GM19397 (cell line): ENCODE results near the gene RFNG.

ENCODE experiments used
- ATAC-seq: cut with Tn5 transposase; IDR thresholded peaks from one replicate; pipeline ENCODE4 v1.9.1; 2021; ENCODE audit warnings: mild to moderate bottlenecking, moderate library complexity; ENCODE audit not compliant: unreplicated experiment

The RFNG gene

DNA sequence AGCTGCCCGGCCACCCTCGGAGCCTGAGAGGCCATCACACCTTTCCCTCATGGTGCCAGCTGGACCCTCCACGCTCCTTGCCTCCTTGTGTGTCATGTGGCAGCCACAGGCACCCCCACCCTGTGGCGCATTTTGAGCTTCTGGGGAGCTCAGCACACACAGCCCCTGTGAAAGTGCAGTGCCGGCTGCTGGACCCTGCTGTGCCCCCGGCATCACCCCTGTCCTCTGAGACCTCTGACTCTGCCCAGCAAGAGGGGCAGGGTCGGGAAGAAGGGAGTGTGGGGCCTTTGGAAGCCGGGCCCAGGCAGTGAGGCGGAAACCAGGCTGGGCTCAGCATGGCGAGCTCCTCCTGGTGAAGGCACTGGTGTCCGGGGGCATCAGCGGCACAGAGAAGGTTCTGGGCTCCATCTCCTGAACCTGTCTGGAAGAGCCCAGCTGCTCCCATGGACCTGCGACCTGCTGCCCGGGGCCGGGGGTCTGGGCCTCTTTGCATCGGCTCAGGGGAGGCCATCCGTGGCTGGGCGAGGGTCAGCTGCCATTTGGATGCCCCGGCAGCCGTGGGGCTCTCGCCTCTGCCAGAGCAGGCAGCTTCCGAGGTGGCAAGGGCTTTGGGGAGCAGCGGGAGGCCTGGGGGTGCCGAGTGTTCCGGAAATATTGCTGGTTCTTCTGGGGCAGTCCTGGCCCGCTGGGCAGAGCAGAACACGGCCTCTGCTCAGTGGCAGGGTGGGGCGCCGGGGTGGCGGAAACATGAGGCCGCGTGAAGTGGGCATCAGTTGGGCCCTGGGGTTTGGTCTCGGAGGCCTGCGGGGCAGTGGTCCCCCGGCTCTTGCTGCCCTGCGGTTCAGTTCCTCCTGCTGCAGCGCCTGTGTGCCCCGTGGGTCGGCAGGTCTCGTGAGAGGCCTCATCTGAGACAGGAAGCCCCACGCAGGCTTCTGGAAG is 46.8 kb downstream of the RFNG start:
- no peak for ATAC-seq

DNA sequence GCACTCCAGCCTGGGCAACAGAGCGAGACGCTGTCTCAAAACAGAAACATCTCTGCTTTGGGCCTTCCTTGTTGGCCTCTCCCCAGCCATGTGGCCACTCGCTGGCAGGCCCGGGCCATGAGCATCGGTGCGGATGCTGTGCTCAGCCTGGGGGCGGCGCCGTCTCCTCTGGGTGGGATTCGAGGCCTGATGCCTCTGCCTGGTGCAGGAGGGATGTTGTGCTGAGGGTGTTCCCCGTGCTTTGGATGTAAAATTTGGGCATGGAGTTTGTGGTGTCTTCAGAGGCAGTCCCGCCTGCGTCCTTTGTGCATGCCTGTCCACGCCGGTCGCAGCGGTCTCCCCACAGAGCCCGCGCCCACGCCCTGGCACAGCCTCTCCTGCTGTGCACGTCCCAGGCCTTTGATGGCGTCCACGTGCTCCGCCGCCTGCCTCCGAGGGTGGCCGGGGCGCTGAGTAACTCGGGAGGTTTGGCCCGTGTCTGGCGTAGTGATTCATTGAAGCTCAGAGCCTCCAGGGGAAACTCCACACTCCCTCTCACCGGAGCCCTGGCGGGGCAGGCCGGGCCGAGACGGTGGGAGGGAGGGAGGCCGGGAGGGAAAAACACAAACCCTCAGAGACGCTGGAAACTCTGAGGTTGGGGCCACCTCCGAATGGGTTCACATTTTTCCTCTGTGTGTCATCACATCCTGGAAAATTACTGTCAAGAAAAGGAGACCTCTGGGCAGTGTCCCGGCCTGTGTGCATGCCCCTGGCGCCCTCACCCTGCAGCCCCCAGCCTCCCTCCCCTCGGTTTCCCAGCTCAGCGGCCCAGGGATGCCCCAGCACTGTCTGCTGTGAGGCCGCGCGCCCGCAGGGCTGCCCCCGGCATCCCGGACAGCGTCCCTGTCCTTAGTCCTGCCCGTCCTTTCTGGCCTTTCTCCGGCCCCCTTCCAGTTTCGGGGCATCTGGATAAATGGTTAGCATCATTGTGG is 47.9 kb downstream of the RFNG start:
- ATAC-seq, result no peak

DNA sequence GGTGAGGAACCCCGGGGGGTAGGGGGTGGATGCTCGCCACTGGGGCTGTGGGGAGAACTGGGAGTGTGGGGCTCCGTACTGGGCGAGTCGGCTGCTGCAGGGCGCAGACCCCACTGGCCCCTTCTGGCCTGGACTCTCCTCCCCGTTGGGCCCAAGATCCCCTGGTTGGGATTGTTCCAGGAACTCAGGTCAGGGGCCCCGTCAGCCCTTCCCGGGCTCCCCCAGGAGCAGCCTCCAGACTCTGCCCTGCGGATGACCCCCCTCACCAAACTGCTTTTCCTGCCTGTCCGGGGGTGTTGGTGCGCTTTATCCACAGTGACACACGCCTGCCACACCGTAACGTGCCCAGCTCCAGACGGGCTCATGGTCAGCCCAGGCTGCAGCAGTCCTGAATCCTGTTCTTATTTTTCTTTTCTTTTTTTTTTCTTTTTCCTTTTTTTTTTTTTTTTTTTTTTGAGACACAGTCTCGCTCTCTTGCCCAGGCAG is 50.0 kb downstream of the RFNG start:
- ATAC-seq, result no peak

DNA sequence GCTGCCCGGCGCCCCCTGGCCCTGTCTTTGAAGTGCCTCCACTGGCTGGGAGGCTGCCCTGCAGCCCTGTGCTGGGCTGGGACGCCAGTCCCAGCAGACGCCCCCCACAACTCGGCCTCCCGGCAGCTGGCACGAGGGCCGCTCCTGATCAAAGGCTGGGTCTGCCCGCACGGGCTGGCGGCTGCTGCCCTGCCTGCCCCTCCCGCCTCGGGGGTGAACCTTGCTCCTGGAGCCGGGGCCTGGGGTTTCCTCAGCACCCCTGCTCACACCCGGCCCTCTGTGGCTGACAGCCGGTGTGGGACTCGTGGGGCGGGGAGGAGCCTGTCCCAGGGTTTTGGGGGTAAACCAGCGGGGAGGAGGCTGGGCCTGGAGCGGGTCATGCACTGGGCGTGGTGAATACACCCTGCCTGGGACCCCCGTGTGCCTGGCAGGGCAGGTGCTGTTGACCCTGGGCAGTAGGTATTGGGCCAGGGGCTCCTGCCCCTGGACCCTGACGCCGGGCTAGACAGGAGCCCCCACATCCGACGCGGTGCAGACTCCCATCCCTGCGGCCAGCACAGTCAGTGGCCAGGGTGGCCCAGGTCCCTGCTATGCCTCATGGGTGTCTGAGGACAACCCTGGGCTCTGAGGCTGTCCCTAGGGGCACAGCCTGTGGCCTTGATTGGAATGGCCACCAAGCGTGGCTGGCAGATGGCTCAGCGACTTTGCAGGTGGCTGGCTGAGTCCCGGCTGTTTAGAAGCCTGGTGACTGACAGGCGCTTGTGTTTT is 50.6 kb downstream of the RFNG start:
- ATAC-seq, result no peak

DNA sequence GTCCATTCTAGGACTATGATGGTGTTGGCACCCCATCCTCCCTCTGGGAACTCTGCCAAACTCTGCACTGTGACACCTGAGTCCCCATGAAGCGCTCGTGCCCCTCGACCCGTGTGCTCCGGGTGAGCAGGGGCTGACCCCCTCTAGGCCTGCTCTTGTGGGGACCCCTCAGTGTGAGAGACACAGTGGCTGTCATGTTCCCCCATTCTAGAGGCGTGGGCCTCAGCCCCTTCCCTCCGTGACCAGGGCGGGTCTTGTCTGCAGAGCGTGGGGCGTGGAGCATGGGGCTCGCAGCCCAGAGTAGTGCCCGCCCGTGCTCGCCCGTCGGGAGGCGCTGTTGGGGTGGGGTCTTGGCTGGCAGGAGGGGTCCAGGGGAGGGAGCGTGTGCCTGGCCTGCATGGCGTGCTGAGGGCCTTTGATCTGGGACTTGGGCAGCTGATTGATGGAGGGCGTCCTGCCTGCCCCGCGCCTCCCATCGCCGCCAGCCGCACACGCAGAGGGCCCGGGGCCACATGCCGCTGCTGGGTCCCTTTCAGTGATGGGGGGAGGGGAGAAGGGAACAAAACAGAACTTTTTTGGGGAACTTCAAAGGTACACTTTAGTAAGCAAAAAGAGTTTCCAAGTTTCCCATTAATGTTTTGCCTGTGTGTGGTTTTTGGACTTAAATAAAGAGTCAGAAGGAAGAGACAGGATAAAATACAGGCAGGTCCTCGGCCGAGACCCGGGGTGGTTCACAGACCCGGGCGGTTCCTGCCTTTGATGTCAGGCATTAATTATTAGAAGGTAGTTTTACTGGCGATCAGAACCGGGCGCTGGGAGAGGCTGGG is 51.4 kb downstream of the RFNG start:
- ATAC-seq, result no peak

DNA sequence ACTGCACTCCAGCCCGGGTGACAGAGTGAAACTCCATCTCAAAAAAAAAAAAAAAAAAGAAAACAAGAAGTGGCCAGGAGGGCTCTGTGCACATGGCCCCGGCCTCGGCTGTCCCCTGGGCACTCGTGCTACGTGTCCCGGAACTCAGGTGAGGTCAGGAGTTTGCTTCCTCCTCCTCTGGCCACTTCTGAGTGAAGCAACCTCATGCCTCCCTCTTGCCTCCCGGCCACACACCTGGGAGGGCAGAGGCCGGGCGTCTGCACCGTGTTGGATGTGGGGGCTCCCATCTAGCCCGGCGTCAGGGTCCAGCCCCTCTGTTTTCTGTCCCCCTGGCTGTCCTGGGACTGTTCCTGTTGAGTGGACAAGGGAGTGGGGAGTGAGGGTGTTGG is 52.0 kb downstream of the RFNG start:
- ATAC-seq, result no peak

DNA sequence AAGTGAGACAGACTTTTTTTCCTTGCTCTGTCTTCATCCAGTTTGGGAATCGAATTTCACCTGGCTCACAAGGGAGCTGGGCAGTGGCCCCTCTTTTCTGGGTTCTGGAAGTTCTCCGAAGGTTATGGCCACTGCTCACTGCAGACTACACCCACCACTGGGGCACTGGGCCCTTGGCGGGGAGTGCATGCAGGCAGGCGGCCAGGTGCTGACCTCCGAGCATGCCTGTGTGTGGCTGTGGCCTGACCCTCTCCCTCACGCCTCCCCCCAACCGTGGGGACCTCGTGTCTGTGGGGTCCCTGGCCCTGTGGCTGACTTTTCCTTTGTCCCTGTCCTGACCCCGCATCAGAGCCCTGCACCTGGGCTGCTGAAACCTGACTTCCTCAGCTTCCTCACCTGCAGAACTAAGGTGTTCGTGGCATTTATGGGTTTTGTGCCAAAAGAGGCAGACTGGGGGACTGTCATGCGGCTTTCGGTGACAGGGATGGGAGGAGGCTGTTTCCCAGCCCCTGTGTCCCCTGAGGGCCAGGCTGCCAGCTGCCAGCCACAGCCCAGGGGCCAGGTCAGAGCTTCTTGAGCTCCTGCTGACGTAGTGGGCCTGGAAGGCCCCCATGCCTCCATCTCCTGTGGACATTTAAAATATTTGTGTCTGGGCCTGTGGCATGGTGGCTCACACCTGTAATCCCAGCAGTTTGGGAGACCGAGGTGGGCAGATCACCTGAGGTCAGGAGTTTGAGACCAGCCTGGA is 52.7 kb downstream of the RFNG start:
- no peak for ATAC-seq

DNA sequence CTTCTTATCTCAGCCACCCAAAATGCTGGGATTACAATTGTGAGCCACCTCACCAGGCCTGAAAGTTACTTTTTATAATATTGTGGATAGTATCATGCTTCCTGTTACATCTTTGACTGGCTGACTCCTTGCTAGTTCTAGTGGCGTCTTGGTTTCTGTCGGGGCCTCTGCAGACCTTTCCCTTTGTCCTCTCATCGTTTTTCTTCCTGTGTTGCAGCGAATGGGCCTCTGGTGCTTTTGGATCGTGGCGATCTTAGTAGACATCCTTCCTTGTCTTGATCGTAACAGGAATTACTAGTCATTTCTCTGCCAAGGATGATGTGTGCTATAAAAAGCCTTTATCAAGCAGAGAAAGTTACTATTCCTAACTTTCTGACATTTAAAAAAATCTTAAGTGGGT is 53.4 kb downstream of the RFNG start:
- ATAC-seq, result no peak
